ENCODE data around the gene ACTRT3.
"Not testable (repeated sequence)": the region's sequence is repeated elsewhere in the genome, so short reads cannot be mapped to it uniquely, and the experiment has no call there.

The ACTRT3 gene

DNA sequence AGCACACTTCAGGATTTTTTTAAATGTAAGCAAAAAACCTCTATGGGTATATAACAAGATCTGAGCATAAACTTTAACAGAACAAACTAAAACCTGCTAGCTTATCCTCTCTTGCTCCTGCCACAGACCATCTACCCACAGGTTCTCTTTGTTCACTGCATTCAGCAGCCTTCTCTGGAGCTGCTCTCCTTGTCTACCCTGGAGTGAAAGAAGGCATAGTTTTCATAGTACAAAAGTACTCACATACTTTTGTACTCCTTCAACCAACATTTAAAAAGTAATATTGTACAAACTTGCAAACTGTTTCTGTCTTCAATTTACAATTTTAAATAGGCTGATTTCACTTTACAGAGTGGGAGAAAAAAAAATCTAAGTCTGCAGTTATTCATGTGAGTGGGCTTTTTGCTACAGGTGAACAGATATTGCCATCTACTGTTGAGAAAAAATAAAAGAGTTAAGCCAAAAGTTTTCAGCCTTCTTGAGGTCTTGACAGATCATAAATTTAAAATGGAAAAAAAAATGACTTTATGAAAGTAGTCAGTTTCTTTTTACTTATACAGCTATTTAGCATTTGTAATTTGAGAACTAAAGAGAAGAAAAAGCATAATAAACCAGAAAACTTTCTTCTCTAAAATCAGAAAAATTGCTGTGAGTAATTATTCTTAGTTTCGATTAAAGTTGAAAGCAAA, 24.9 kb downstream of the ACTRT3 start:
- TF ChIP-seq EZH2 (IDR thresholded peaks at IDR 0.05; ENCODE audit: borderline replicate concordance, low read depth, low read length, severe bottlenecking) = no peak
- TF ChIP-seq, protein P1, sequence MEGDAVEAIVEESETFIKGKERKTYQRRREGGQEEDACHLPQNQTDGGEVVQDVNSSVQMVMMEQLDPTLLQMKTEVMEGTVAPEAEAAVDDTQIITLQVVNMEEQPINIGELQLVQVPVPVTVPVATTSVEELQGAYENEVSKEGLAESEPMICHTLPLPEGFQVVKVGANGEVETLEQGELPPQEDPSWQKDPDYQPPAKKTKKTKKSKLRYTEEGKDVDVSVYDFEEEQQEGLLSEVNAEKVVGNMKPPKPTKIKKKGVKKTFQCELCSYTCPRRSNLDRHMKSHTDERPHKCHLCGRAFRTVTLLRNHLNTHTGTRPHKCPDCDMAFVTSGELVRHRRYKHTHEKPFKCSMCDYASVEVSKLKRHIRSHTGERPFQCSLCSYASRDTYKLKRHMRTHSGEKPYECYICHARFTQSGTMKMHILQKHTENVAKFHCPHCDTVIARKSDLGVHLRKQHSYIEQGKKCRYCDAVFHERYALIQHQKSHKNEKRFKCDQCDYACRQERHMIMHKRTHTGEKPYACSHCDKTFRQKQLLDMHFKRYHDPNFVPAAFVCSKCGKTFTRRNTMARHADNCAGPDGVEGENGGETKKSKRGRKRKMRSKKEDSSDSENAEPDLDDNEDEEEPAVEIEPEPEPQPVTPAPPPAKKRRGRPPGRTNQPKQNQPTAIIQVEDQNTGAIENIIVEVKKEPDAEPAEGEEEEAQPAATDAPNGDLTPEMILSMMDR (IDR thresholded peaks at IDR 0.05; ENCODE audit: borderline replicate concordance, extremely low read depth, low read length, poor library complexity, severe bottlenecking) = peak; percentile 51
- Histone ChIP-seq H3K27me3 (ENCODE audit: insufficient read depth, low read length, poor library complexity) (peaks cover 35% of the 10 kb centered on the region), H3K79me2 (ENCODE audit: insufficient read depth, low read length) (no peaks in the 10 kb centered on the region), H2AFZ (ENCODE audit: low read depth, low read length) (no peak overlapping the region), H3K9me3 (ENCODE audit: insufficient read depth, low read length, severe bottlenecking) (no peaks in the 10 kb centered on the region), H3K36me3 (ENCODE audit: insufficient read depth, low read length) (no peaks in the 10 kb centered on the region), H3K27ac (ENCODE audit: low read length) (no peak overlapping the region), H3K4me1 (ENCODE audit: insufficient read depth, low read length) (no peaks in the 10 kb centered on the region), H3K4me3 (ENCODE audit: low read depth in 1 of 2, low read length in 2 of 2) (no peak overlapping the region), H3K9ac (ENCODE audit: low read depth, low read length) (no peak overlapping the region), H4K20me1 (ENCODE audit: insufficient read depth, low read length) (no peaks in the 10 kb centered on the region; the same call in 1 of the 2 replicates), H3K4me2 (ENCODE audit: insufficient read depth, low read length) (no peak overlapping the region)
- ATAC-seq (ENCODE audit: insufficient read depth, low read depth) (peak; percentile 44; the same call in 1 of the 3 replicates), DNase-seq (no peak)

DNA sequence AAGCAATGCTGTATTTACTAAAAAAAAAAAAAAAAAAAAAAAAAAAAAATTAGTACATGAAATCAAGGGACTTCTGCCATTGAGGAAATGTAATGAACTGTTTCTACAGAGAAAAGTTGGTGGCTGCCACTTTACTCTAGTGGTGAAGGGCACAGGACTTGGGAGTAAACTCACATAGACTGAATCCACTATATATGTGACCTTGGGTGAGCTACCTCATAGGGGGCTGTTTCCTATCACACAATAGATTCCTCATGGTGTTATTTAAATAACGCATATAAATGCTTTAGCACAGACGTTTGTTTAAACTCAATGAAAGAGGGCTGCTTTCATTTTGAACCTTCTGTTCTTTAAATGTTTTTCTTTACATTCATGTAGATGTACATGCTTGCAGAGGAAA, 30.3 kb downstream of the ACTRT3 start:
- no peaks in the 10 kb centered on the region for H3K27me3 ChIP-seq (ENCODE audit: insufficient read depth, low read length, poor library complexity)
- H3K27ac ChIP-seq (ENCODE audit: low read length) = no peak overlapping the region
- H3K79me2 ChIP-seq (ENCODE audit: insufficient read depth, low read length) = no peaks in the 10 kb centered on the region
- H3K9me3 ChIP-seq (ENCODE audit: insufficient read depth, low read length, severe bottlenecking) = no peaks in the 10 kb centered on the region
- no peak for DNase-seq
- H3K36me3 ChIP-seq (ENCODE audit: insufficient read depth, low read length) = no peaks in the 10 kb centered on the region
- no peak overlapping the region for H2AFZ ChIP-seq (ENCODE audit: low read depth, low read length)
- TF ChIP-seq, protein P1 (IDR thresholded peaks at IDR 0.05; ENCODE audit: borderline replicate concordance, extremely low read depth, low read length, poor library complexity, severe bottlenecking) = no peak
- TF ChIP-seq EZH2 (IDR thresholded peaks at IDR 0.05; ENCODE audit: borderline replicate concordance, low read depth, low read length, severe bottlenecking) = no peak
- no peak overlapping the region for H3K4me3 ChIP-seq (ENCODE audit: low read depth in 1 of 2, low read length in 2 of 2)
- ATAC-seq (ENCODE audit: insufficient read depth, low read depth) = no peak
- no peak overlapping the region for H3K4me2 ChIP-seq (ENCODE audit: insufficient read depth, low read length)
- H3K4me1 ChIP-seq (ENCODE audit: insufficient read depth, low read length) = no peaks in the 10 kb centered on the region
- H3K9ac ChIP-seq (ENCODE audit: low read depth, low read length) = no peak overlapping the region
- no peaks in the 10 kb centered on the region for H4K20me1 ChIP-seq (ENCODE audit: insufficient read depth, low read length)

DNA sequence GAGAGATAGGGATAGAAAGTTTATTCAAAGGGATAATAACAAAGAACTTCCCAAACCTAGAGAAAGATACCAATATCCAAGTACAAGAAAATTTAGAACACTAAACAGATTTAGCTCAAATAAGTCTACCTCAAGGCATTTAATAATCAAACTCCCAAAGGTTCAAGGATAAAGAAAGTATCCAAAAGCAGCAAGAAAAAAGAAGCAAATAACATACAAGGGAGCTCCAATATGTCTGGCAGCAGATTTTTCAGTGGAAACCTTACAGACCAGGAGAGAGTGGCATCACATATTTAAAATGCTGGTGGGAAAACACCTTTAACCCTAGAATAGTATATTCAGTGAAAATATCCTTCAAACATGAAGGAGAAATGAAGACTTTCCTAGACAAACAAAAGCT, 37.5 kb downstream of the ACTRT3 start:
- H3K4me2 ChIP-seq (ENCODE audit: insufficient read depth, low read length); H3K9ac ChIP-seq (ENCODE audit: low read depth, low read length); H3K27ac ChIP-seq (ENCODE audit: low read length); H3K4me1 ChIP-seq (ENCODE audit: insufficient read depth, low read length); H2AFZ ChIP-seq (ENCODE audit: low read depth, low read length); H3K9me3 ChIP-seq (ENCODE audit: insufficient read depth, low read length, severe bottlenecking); DNase-seq; H3K27me3 ChIP-seq (ENCODE audit: insufficient read depth, low read length, poor library complexity); H3K36me3 ChIP-seq (ENCODE audit: insufficient read depth, low read length); H3K79me2 ChIP-seq (ENCODE audit: insufficient read depth, low read length); H3K4me3 ChIP-seq (ENCODE audit: low read depth in 1 of 2, low read length in 2 of 2); ATAC-seq (ENCODE audit: insufficient read depth, low read depth); H4K20me1 ChIP-seq (ENCODE audit: insufficient read depth, low read length): not testable (repeated sequence)

DNA sequence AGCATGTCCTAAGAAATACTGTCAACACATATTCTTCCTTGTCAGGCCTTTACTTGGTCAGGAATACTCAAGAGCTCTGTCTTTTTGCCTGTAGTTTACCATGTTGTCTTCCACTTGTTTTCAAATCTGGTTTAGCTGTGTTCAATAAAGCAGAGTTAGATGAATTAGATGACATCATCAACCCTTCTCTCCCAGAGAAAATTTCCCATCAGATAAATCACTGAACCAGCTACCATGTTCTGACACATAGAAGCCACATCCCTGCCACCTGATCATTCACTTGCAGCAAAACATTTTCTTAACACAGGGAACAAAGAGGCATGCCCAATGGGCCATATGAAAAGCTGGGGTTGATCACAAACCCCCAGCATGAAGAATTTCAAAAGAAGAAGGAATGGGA, 46.6 kb downstream of the ACTRT3 start:
- H3K79me2 ChIP-seq (ENCODE audit: insufficient read depth, low read length) = no peaks in the 10 kb centered on the region
- no peak overlapping the region for H3K4me3 ChIP-seq (ENCODE audit: low read depth in 1 of 2, low read length in 2 of 2)
- H2AFZ ChIP-seq (ENCODE audit: low read depth, low read length) = no peak overlapping the region
- no peak overlapping the region for H3K9ac ChIP-seq (ENCODE audit: low read depth, low read length)
- no peak for DNase-seq
- H3K27ac ChIP-seq (ENCODE audit: low read length) = no peak overlapping the region
- no peaks in the 10 kb centered on the region for H3K9me3 ChIP-seq (ENCODE audit: insufficient read depth, low read length, severe bottlenecking)
- no peak overlapping the region for H3K4me2 ChIP-seq (ENCODE audit: insufficient read depth, low read length)
- TF ChIP-seq, protein P1 (IDR thresholded peaks at IDR 0.05; ENCODE audit: borderline replicate concordance, extremely low read depth, low read length, poor library complexity, severe bottlenecking) = no peak
- no peak for TF ChIP-seq EZH2 (IDR thresholded peaks at IDR 0.05; ENCODE audit: borderline replicate concordance, low read depth, low read length, severe bottlenecking)
- ATAC-seq (ENCODE audit: insufficient read depth, low read depth) = no peak
- H3K4me1 ChIP-seq (ENCODE audit: insufficient read depth, low read length) = no peaks in the 10 kb centered on the region
- no peaks in the 10 kb centered on the region for H4K20me1 ChIP-seq (ENCODE audit: insufficient read depth, low read length)
- H3K36me3 ChIP-seq (ENCODE audit: insufficient read depth, low read length) = no peaks in the 10 kb centered on the region
- H3K27me3 ChIP-seq (ENCODE audit: insufficient read depth, low read length, poor library complexity) = no peaks in the 10 kb centered on the region

DNA sequence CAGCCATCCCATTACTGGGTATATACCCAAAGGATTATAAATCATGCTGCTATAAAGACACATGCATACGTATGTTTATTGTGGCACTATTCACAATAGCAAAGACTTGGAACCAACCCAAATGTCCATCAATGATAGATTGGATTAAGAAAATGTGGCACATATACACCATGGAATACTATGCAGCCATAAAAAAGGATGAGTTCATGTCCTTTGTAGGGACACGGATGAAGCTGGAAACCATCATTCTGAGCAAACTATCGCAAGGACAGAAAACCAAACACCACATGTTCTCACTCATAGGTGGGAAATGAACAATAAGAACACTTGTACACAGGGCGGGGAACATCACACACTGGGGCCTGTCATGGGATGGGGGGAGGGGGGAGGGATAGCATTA, 50.9 kb downstream of the ACTRT3 start:
- not testable (repeated sequence) for H3K9ac ChIP-seq (ENCODE audit: low read depth, low read length); H2AFZ ChIP-seq (ENCODE audit: low read depth, low read length); H3K4me2 ChIP-seq (ENCODE audit: insufficient read depth, low read length); H3K9me3 ChIP-seq (ENCODE audit: insufficient read depth, low read length, severe bottlenecking); H3K36me3 ChIP-seq (ENCODE audit: insufficient read depth, low read length); H3K79me2 ChIP-seq (ENCODE audit: insufficient read depth, low read length); DNase-seq; H4K20me1 ChIP-seq (ENCODE audit: insufficient read depth, low read length); ATAC-seq (ENCODE audit: insufficient read depth, low read depth); H3K4me3 ChIP-seq (ENCODE audit: low read depth in 1 of 2, low read length in 2 of 2); H3K27ac ChIP-seq (ENCODE audit: low read length); H3K27me3 ChIP-seq (ENCODE audit: insufficient read depth, low read length, poor library complexity); H3K4me1 ChIP-seq (ENCODE audit: insufficient read depth, low read length)

Data from DND-41 (cell line).